HepG2 (cell line): ENCODE results near the gene PPARA. TPM values are rescaled to one million over a fixed set of nuclear protein-coding genes. Genes with fewer than 3 reads are reported as not detected.

Source experiments
- ATF7-NPFF ChIP-seq: sonication (generic); formaldehyde crosslinking; IDR thresholded peaks from 2 replicates; pipeline ENCODE4 v1.8.1; 2023; ENCODE audit warnings: mild to moderate bottlenecking, low read depth, missing genetic modification reagents, moderate library complexity
- BORCS8-MEF2B ChIP-seq: sonication (generic); formaldehyde crosslinking; IDR thresholded peaks from 2 replicates; pipeline ENCODE4 v1.8.0; 2022; ENCODE audit warnings: mild to moderate bottlenecking, missing genetic modification reagents
- FOXA3 ChIP-seq: IDR thresholded peaks from 2 replicates; pipeline ENCODE4 v1.6.1; 2016; ENCODE audit warnings: missing genetic modification reagents, missing compliant biosample characterization
- GZF1 ChIP-seq: sonication (generic); formaldehyde crosslinking; IDR thresholded peaks from 2 replicates; pipeline ENCODE4 v1.5.1; 2020; ENCODE audit warnings: mild to moderate bottlenecking, missing genetic modification reagents
- POGZ ChIP-seq: sonication (generic); formaldehyde crosslinking; IDR thresholded peaks from 2 replicates; pipeline ENCODE4 v1.4.0; 2020; ENCODE audit warnings: mild to moderate bottlenecking, missing genetic modification reagents
- RAD21 ChIP-seq: fragments of 450-650 bp; formaldehyde crosslinking; IDR thresholded peaks from 2 replicates; pipeline ENCODE4 v1.5.0; 2020; ENCODE audit warnings: mild to moderate bottlenecking
- STAG1 ChIP-seq: sonication (generic); formaldehyde crosslinking; IDR thresholded peaks from 2 replicates; pipeline ENCODE4 v1.4.0; 2020; ENCODE audit warnings: missing genetic modification reagents
- ZNF33B ChIP-seq: sonication (generic); formaldehyde crosslinking; IDR thresholded peaks from 2 replicates; pipeline ENCODE4 v1.5.1; 2020; ENCODE audit warnings: mild to moderate bottlenecking, missing genetic modification reagents
- ZNF75D ChIP-seq: sonication (generic); formaldehyde crosslinking; IDR thresholded peaks from 2 replicates; pipeline ENCODE4 v1.8.1; 2023; ENCODE audit warnings: missing genetic modification reagents, mild to moderate bottlenecking, borderline replicate concordance
- ZNF788 ChIP-seq: sonication (generic); formaldehyde crosslinking; IDR thresholded peaks from 2 replicates; pipeline ENCODE4 v1.5.0; 2020; ENCODE audit warnings: mild to moderate bottlenecking, missing genetic modification reagents, borderline replicate concordance
- ZSCAN22 ChIP-seq: sonication (generic); formaldehyde crosslinking; IDR thresholded peaks from 2 replicates; pipeline ENCODE4 v1.4.0; 2020; ENCODE audit warnings: mild to moderate bottlenecking, missing genetic modification reagents
- ZSCAN29 ChIP-seq: sonication (generic); formaldehyde crosslinking; conservative IDR thresholded peaks from 2 replicates; pipeline ENCODE4 v1.4.0; 2020; ENCODE audit warnings: mild to moderate bottlenecking, missing genetic modification reagents
- polyA plus RNA-seq, 8 experiments: library from polyadenylated mRNA; depleted of rRNA in 3 of 8; stranded (reverse) in 7 of 8; unstranded in 1 of 8; fragments of >200 nt; fragmentation: Illumina TruSeq in 4 of 8; extraction: Trizol in 4 of 8; gene quantifications; 2 replicates each; pipeline versions ENCODE4 v1.2.1 to v1.2.3, GENCODE V29; 2011 to 2016; ENCODE audit warnings: low read depth in 4 of 8, missing spikeins in 1 of 8, mixed read lengths in 1 of 8; ENCODE audit not compliant: insufficient read depth in 1 of 8
- total RNA-seq, 5 experiments: library from RNA; depleted of rRNA; stranded (reverse); fragments of >200 nt; fragmentation: Illumina TruSeq; extraction: Trizol; gene quantifications; 2 replicates each; pipeline ENCODE4 v1.2.3, GENCODE V29; 2016; ENCODE audit warnings: low read depth in 1 of 5
- TF ChIP-seq, protein P1 (sequence below): sonication (generic); formaldehyde crosslinking; IDR thresholded peaks from 2 replicates; pipeline ENCODE4 v1.5.0; 2020; ENCODE audit warnings: mild to moderate bottlenecking, missing genetic modification reagents
- TF ChIP-seq, protein P2 (sequence below): sonication (generic); formaldehyde crosslinking; IDR thresholded peaks from 2 replicates; pipeline ENCODE4 v1.5.0; 2020; ENCODE audit warnings: mild to moderate bottlenecking, missing genetic modification reagents, borderline replicate concordance
- TF ChIP-seq, protein P3 (sequence below): IDR thresholded peaks from 2 replicates; pipeline ENCODE4 v1.6.1; 2018; ENCODE audit warnings: missing genetic modification reagents, mild to moderate bottlenecking, missing compliant biosample characterization
- TF ChIP-seq, protein P4 (sequence below): sonication (generic); formaldehyde crosslinking; IDR thresholded peaks from 2 replicates; pipeline ENCODE4 v1.4.0; 2020; ENCODE audit warnings: missing genetic modification reagents
- TF ChIP-seq, protein P5 (sequence below): sonication (generic); formaldehyde crosslinking; IDR thresholded peaks from 2 replicates; pipeline ENCODE4 v1.5.0; 2020; ENCODE audit warnings: mild to moderate bottlenecking, missing genetic modification reagents
- TF ChIP-seq, protein P6 (sequence below): sonication (generic); formaldehyde crosslinking; conservative IDR thresholded peaks from 2 replicates; pipeline ENCODE4 v1.8.1; 2023; ENCODE audit warnings: missing genetic modification reagents
- TF ChIP-seq, protein P7 (sequence below): sonication (generic); formaldehyde crosslinking; IDR thresholded peaks from 2 replicates; pipeline ENCODE4 v1.8.0; 2022; ENCODE audit warnings: mild to moderate bottlenecking, missing genetic modification reagents, borderline replicate concordance

PPARA gene
- total and polyA plus RNA-seq, 2 of the 13 experiments (the other 11 are each of a cell fraction or from before 2014, with no cell fraction given) = 18.2 to 24.7 TPM

DNA sequence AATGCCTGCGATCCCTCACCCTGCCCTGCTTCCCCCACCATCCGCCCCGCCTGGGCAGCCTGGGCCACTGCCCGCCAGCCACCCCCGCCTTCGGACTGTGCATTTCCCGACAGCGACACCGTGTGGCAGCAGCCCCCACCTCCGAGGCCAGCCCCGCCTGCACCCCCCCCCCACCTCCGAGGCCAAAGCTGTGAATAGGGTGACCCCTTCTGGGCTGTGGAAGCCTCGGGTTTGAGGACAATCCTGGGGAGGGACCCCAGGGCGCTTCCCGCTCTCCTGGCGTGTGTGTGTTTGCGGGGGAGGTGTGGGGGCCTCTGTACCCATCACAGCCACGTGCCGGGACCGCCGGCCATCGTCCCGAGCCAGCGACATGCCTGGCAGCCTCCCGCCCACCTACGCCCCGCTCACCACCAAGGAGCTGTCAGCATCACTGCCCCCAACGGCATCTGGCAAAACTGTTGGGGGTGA, 33.8 kb upstream of the PPARA start (continued):
- TF ChIP-seq, protein P1, sequence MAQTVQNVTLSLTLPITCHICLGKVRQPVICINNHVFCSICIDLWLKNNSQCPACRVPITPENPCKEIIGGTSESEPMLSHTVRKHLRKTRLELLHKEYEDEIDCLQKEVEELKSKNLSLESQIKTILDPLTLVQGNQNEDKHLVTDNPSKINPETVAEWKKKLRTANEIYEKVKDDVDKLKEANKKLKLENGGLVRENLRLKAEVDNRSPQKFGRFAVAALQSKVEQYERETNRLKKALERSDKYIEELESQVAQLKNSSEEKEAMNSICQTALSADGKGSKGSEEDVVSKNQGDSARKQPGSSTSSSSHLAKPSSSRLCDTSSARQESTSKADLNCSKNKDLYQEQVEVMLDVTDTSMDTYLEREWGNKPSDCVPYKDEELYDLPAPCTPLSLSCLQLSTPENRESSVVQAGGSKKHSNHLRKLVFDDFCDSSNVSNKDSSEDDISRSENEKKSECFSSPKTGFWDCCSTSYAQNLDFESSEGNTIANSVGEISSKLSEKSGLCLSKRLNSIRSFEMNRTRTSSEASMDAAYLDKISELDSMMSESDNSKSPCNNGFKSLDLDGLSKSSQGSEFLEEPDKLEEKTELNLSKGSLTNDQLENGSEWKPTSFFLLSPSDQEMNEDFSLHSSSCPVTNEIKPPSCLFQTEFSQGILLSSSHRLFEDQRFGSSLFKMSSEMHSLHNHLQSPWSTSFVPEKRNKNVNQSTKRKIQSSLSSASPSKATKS (CRISPR knock-in tag) = no peak
- TF ChIP-seq ZNF75D (no peak), FOXA3 (CRISPR knock-in tag) (no peak), RAD21 (CRISPR knock-in tag) (peak; percentile 98), GZF1 (CRISPR knock-in tag) (no peak), STAG1 (CRISPR knock-in tag) (peak; percentile 84), ZSCAN22 (peak; percentile 75; the same call in 1 of the 2 replicates), ZSCAN29 (0 out of 2 replicates have a peak, but pooled peaks have one; percentile 24), BORCS8-MEF2B (CRISPR knock-in tag) (0 out of 2 replicates have a peak, but pooled peaks have one; percentile 32), ZNF788 (CRISPR knock-in tag) (peak; percentile 68), ATF7-NPFF (no peak), POGZ (no peak), ZNF33B (CRISPR knock-in tag) (0 out of 2 replicates have a peak, but pooled peaks have one; percentile 41)
- TF ChIP-seq, protein P2, sequence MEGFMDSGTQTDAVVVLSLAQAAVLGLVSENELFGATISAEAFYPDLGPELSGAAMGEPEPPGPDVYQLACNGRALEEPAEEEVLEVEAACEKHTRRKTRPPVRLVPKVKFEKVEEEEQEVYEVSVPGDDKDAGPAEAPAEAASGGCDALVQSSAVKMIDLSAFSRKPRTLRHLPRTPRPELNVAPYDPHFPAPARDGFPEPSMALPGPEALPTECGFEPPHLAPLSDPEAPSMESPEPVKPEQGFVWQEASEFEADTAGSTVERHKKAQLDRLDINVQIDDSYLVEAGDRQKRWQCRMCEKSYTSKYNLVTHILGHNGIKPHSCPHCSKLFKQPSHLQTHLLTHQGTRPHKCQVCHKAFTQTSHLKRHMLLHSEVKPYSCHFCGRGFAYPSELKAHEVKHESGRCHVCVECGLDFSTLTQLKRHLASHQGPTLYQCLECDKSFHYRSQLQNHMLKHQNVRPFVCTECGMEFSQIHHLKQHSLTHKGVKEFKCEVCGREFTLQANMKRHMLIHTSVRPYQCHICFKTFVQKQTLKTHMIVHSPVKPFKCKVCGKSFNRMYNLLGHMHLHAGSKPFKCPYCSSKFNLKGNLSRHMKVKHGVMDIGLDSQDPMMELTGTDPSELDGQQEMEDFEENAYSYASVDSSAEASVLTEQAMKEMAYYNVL (CRISPR knock-in tag) = no peak
- TF ChIP-seq, protein P3, sequence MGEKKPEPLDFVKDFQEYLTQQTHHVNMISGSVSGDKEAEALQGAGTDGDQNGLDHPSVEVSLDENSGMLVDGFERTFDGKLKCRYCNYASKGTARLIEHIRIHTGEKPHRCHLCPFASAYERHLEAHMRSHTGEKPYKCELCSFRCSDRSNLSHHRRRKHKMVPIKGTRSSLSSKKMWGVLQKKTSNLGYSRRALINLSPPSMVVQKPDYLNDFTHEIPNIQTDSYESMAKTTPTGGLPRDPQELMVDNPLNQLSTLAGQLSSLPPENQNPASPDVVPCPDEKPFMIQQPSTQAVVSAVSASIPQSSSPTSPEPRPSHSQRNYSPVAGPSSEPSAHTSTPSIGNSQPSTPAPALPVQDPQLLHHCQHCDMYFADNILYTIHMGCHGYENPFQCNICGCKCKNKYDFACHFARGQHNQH (CRISPR knock-in tag) = peak; percentile 34; the same call in 1 of the 2 replicates
- TF ChIP-seq, protein P4, sequence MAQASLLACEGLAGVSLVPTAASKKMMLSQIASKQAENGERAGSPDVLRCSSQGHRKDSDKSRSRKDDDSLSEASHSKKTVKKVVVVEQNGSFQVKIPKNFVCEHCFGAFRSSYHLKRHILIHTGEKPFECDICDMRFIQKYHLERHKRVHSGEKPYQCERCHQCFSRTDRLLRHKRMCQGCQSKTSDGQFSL (CRISPR knock-in tag) = peak; percentile 99
- TF ChIP-seq, protein P5, sequence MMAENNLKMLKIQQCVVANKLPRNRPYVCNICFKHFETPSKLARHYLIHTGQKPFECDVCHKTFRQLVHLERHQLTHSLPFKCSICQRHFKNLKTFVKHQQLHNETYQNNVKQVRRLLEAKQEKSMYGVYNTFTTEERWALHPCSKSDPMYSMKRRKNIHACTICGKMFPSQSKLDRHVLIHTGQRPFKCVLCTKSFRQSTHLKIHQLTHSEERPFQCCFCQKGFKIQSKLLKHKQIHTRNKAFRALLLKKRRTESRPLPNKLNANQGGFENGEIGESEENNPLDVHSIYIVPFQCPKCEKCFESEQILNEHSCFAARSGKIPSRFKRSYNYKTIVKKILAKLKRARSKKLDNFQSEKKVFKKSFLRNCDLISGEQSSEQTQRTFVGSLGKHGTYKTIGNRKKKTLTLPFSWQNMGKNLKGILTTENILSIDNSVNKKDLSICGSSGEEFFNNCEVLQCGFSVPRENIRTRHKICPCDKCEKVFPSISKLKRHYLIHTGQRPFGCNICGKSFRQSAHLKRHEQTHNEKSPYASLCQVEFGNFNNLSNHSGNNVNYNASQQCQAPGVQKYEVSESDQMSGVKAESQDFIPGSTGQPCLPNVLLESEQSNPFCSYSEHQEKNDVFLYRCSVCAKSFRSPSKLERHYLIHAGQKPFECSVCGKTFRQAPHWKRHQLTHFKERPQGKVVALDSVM (CRISPR knock-in tag) = 0 out of 2 replicates have a peak, but pooled peaks have one; percentile 49
- TF ChIP-seq, protein P6, sequence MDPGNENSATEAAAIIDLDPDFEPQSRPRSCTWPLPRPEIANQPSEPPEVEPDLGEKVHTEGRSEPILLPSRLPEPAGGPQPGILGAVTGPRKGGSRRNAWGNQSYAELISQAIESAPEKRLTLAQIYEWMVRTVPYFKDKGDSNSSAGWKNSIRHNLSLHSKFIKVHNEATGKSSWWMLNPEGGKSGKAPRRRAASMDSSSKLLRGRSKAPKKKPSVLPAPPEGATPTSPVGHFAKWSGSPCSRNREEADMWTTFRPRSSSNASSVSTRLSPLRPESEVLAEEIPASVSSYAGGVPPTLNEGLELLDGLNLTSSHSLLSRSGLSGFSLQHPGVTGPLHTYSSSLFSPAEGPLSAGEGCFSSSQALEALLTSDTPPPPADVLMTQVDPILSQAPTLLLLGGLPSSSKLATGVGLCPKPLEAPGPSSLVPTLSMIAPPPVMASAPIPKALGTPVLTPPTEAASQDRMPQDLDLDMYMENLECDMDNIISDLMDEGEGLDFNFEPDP (CRISPR knock-in tag) = no peak
- TF ChIP-seq, protein P7, sequence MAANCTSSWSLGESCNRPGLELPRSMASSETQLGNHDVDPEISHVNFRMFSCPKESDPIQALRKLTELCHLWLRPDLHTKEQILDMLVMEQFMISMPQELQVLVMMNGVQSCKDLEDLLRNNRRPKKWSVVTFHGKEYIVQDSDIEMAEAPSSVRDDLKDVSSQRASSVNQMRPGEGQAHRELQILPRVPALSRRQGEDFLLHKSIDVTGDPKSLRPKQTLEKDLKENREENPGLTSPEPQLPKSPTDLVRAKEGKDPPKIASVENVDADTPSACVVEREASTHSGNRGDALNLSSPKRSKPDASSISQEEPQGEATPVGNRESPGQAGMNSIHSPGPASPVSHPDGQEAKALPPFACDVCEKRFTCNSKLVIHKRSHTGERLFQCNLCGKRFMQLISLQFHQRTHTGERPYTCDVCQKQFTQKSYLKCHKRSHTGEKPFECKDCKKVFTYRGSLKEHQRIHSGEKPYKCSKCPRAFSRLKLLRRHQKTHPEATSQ (CRISPR knock-in tag) = no peak
